ENCODE measurements around the gene PBX1.

PBX1 gene

GRCh38 chr1:164654200-164654599 lies 95.2 kb downstream of the PBX1 start:
- Histone ChIP-seq H2BK12ac (ENCODE audit: low read length) (no peak overlapping the region), H2AK5ac (ENCODE audit: low read depth, low read length) (no peak overlapping the region), H3K9ac (ENCODE audit: low read depth, low read length, poor library complexity) (no peak overlapping the region), H2BK15ac (ENCODE audit: low read length) (no peak overlapping the region), H3K79me1 (ENCODE audit: low read depth, low read length) (no peaks in the 10 kb centered on the region), H3K36me3 (replicated peaks in 1 of 2; ENCODE audit: control insufficient read depth in 2 of 2, insufficient read depth in 2 of 2, low read length in 2 of 2) (peaks cover 0 to 4% of the 10 kb centered on the region in 2 donors), H3K27ac (replicated peaks; ENCODE audit: low read length) (no peak overlapping the region), H4K8ac (ENCODE audit: low read depth, low read length) (no peak overlapping the region), H4K91ac (ENCODE audit: low read depth, low read length, poor library complexity) (no peak overlapping the region), H3K4ac (ENCODE audit: low read length) (no peak overlapping the region), H3K4me3 (ENCODE audit: low read length in 2 of 2) (no peak overlapping the region), H2BK120ac (ENCODE audit: low read depth, low read length) (no peak overlapping the region), H3K18ac (ENCODE audit: low read length) (no peak overlapping the region), H2BK5ac (ENCODE audit: low read length) (no peak overlapping the region), H3K23ac (ENCODE audit: low read depth, low read length, poor library complexity) (no peak overlapping the region), H3K4me2 (ENCODE audit: insufficient read depth, low read length, poor library complexity, severe bottlenecking) (no peak overlapping the region), H3K14ac (ENCODE audit: low read length) (no peak overlapping the region), H2AFZ (ENCODE audit: low read length) (no peak overlapping the region), H3K27me3 (ENCODE audit: control insufficient read depth in 3 of 3, insufficient read depth in 3 of 3, low read depth in 1 of 3, low read length in 3 of 3) (no peaks in the 10 kb centered on the region), H3K9me3 (replicated peaks in 1 of 2; ENCODE audit: control insufficient read depth in 2 of 2, insufficient read depth in 1 of 2, low read depth in 1 of 2, low read length in 2 of 2) (no peaks in the 10 kb centered on the region), H3K4me1 (ENCODE audit: control insufficient read depth in 2 of 2, insufficient read depth in 1 of 2, low read depth in 1 of 2, low read length in 2 of 2) (peaks cover 13 to 16% of the 10 kb centered on the region in 2 donors)
- no peak for DNase-seq (ENCODE audit: low spot score)
- WGBS, 2 donors (ENCODE audit: extremely low coverage in 2 of 2, insufficient read length in 2 of 2, insufficient replicate concordance in 1 of 2), result no CpG with 5 or more reads among the region's 3 CpGs

- H3K79me1 ChIP-seq (ENCODE audit: low read depth, low read length), result no peaks in the 10 kb centered on the region
- no CpG with 5 or more reads among the region's 3 CpGs for WGBS, 2 donors (ENCODE audit: extremely low coverage in 2 of 2, insufficient read length in 2 of 2, insufficient replicate concordance in 1 of 2)
- no peak overlapping the region for H2BK5ac ChIP-seq (ENCODE audit: low read length)
- H3K23ac ChIP-seq (ENCODE audit: low read depth, low read length, poor library complexity), result no peak overlapping the region
- no peak overlapping the region for H3K4me2 ChIP-seq (ENCODE audit: insufficient read depth, low read length, poor library complexity, severe bottlenecking)
- H2AK5ac ChIP-seq (ENCODE audit: low read depth, low read length), result no peak overlapping the region
- no peaks in the 10 kb centered on the region for H3K27me3 ChIP-seq (ENCODE audit: control insufficient read depth in 3 of 3, insufficient read depth in 3 of 3, low read depth in 1 of 3, low read length in 3 of 3)
- H2AFZ ChIP-seq (ENCODE audit: low read length), result no peak overlapping the region
- no peak overlapping the region for H3K27ac ChIP-seq (replicated peaks; ENCODE audit: low read length)
- H3K18ac ChIP-seq (ENCODE audit: low read length), result no peak overlapping the region
- peaks cover 0 to 4% of the 10 kb centered on the region in 2 donors for H3K36me3 ChIP-seq (replicated peaks in 1 of 2; ENCODE audit: control insufficient read depth in 2 of 2, insufficient read depth in 2 of 2, low read length in 2 of 2)
- no peak overlapping the region for H2BK12ac ChIP-seq (ENCODE audit: low read length)
- no peak overlapping the region for H3K9ac ChIP-seq (ENCODE audit: low read depth, low read length, poor library complexity)
- H3K4me3 ChIP-seq (ENCODE audit: low read length in 2 of 2), result no peak overlapping the region
- H4K8ac ChIP-seq (ENCODE audit: low read depth, low read length), result no peak overlapping the region
- no peak overlapping the region for H4K91ac ChIP-seq (ENCODE audit: low read depth, low read length, poor library complexity)
- DNase-seq (ENCODE audit: low spot score), result no peak
- peaks cover 0 to 1% of the 10 kb centered on the region in 2 donors for H3K4me1 ChIP-seq (ENCODE audit: control insufficient read depth in 2 of 2, insufficient read depth in 1 of 2, low read depth in 1 of 2, low read length in 2 of 2)
- no peak overlapping the region for H2BK120ac ChIP-seq (ENCODE audit: low read depth, low read length)
- no peak overlapping the region for H3K4ac ChIP-seq (ENCODE audit: low read length)
- H3K14ac ChIP-seq (ENCODE audit: low read length), result no peak overlapping the region
- no peaks in the 10 kb centered on the region for H3K9me3 ChIP-seq (replicated peaks in 1 of 2; ENCODE audit: control insufficient read depth in 2 of 2, insufficient read depth in 1 of 2, low read depth in 1 of 2, low read length in 2 of 2)
- H2BK15ac ChIP-seq (ENCODE audit: low read length), result no peak overlapping the region
Measured at GRCh38 chr1:164658864-164659263, 99.9 kb downstream of the PBX1 start.

- H3K4me3 ChIP-seq (ENCODE audit: low read length in 2 of 2), result no peak overlapping the region
- H2BK15ac ChIP-seq (ENCODE audit: low read length), result no peak overlapping the region
- no peaks in the 10 kb centered on the region for H3K9me3 ChIP-seq (replicated peaks in 1 of 2; ENCODE audit: control insufficient read depth in 2 of 2, insufficient read depth in 1 of 2, low read depth in 1 of 2, low read length in 2 of 2)
- H3K4ac ChIP-seq (ENCODE audit: low read length), result no peak overlapping the region
- H3K23ac ChIP-seq (ENCODE audit: low read depth, low read length, poor library complexity), result no peak overlapping the region
- H3K9ac ChIP-seq (ENCODE audit: low read depth, low read length, poor library complexity), result no peak overlapping the region
- no peak overlapping the region for H2BK12ac ChIP-seq (ENCODE audit: low read length)
- no peak overlapping the region for H2BK120ac ChIP-seq (ENCODE audit: low read depth, low read length)
- H3K4me2 ChIP-seq (ENCODE audit: insufficient read depth, low read length, poor library complexity, severe bottlenecking), result no peak overlapping the region
- H2BK5ac ChIP-seq (ENCODE audit: low read length), result no peak overlapping the region
- no peak overlapping the region for H4K8ac ChIP-seq (ENCODE audit: low read depth, low read length)
- H2AK5ac ChIP-seq (ENCODE audit: low read depth, low read length), result no peak overlapping the region
- H3K14ac ChIP-seq (ENCODE audit: low read length), result no peak overlapping the region
- no CpG with 5 or more reads among the region's 4 CpGs for WGBS, 2 donors (ENCODE audit: extremely low coverage in 2 of 2, insufficient read length in 2 of 2, insufficient replicate concordance in 1 of 2)
- H3K36me3 ChIP-seq (replicated peaks in 1 of 2; ENCODE audit: control insufficient read depth in 2 of 2, insufficient read depth in 2 of 2, low read length in 2 of 2), result peaks cover 0 to 4% of the 10 kb centered on the region in 2 donors
- H3K18ac ChIP-seq (ENCODE audit: low read length), result peak overlapping the region; percentile 42
- H2AFZ ChIP-seq (ENCODE audit: low read length), result no peak overlapping the region
- H3K4me1 ChIP-seq (ENCODE audit: control insufficient read depth in 2 of 2, insufficient read depth in 1 of 2, low read depth in 1 of 2, low read length in 2 of 2), result peaks cover 0 to 1% of the 10 kb centered on the region in 2 donors
- DNase-seq (ENCODE audit: low spot score), result no peak
- H3K27ac ChIP-seq (replicated peaks; ENCODE audit: low read length), result no peak overlapping the region
- no peaks in the 10 kb centered on the region for H3K79me1 ChIP-seq (ENCODE audit: low read depth, low read length)
- no peaks in the 10 kb centered on the region for H3K27me3 ChIP-seq (ENCODE audit: control insufficient read depth in 3 of 3, insufficient read depth in 3 of 3, low read depth in 1 of 3, low read length in 3 of 3)
- H4K91ac ChIP-seq (ENCODE audit: low read depth, low read length, poor library complexity), result no peak overlapping the region
Measured at GRCh38 chr1:164659621-164660411, 100.8 kb downstream of the PBX1 start.

- Histone ChIP-seq H3K4me1 (ENCODE audit: control insufficient read depth in 2 of 2, insufficient read depth in 1 of 2, low read depth in 1 of 2, low read length in 2 of 2) (peaks cover 0 to 1% of the 10 kb centered on the region in 2 donors), H4K8ac (ENCODE audit: low read depth, low read length) (no peak overlapping the region), H2BK120ac (ENCODE audit: low read depth, low read length) (no peak overlapping the region), H3K4me2 (ENCODE audit: insufficient read depth, low read length, poor library complexity, severe bottlenecking) (no peak overlapping the region), H3K14ac (ENCODE audit: low read length) (no peak overlapping the region), H3K79me1 (ENCODE audit: low read depth, low read length) (no peaks in the 10 kb centered on the region), H2BK5ac (ENCODE audit: low read length) (no peak overlapping the region), H3K36me3 (replicated peaks in 1 of 2; ENCODE audit: control insufficient read depth in 2 of 2, insufficient read depth in 2 of 2, low read length in 2 of 2) (peaks cover 0 to 4% of the 10 kb centered on the region in 2 donors), H2BK12ac (ENCODE audit: low read length) (no peak overlapping the region), H2AFZ (ENCODE audit: low read length) (no peak overlapping the region), H3K18ac (ENCODE audit: low read length) (no peak overlapping the region), H4K91ac (ENCODE audit: low read depth, low read length, poor library complexity) (no peak overlapping the region), H3K4me3 (ENCODE audit: low read length in 2 of 2) (no peak overlapping the region), H3K23ac (ENCODE audit: low read depth, low read length, poor library complexity) (no peak overlapping the region), H3K27ac (replicated peaks; ENCODE audit: low read length) (no peak overlapping the region), H2AK5ac (ENCODE audit: low read depth, low read length) (no peak overlapping the region), H3K4ac (ENCODE audit: low read length) (no peak overlapping the region), H2BK15ac (ENCODE audit: low read length) (no peak overlapping the region), H3K27me3 (ENCODE audit: control insufficient read depth in 3 of 3, insufficient read depth in 3 of 3, low read depth in 1 of 3, low read length in 3 of 3) (no peaks in the 10 kb centered on the region), H3K9me3 (replicated peaks in 1 of 2; ENCODE audit: control insufficient read depth in 2 of 2, insufficient read depth in 1 of 2, low read depth in 1 of 2, low read length in 2 of 2) (no peaks in the 10 kb centered on the region), H3K9ac (ENCODE audit: low read depth, low read length, poor library complexity) (no peak overlapping the region)
- DNase-seq (ENCODE audit: low spot score), result no peak
- no CpG with 5 or more reads among the region's 2 CpGs for WGBS, 2 donors (ENCODE audit: extremely low coverage in 2 of 2, insufficient read length in 2 of 2, insufficient replicate concordance in 1 of 2)
Measured at GRCh38 chr1:164660412-164660772, 101.4 kb downstream of the PBX1 start.
